Kidney capillary endothelial cell (primary cell): ENCODE results near the gene ZNF227.
"Not testable (repeated sequence)": the region's sequence is repeated elsewhere in the genome, so short reads cannot be mapped to it uniquely, and the experiment has no call there.

Experiments
- DNase-seq: peaks from one replicate; pipeline ENCODE4 v3.0.0-alpha.2; 2018; ENCODE audit warnings: low spot score

ZNF227 gene

DNA sequence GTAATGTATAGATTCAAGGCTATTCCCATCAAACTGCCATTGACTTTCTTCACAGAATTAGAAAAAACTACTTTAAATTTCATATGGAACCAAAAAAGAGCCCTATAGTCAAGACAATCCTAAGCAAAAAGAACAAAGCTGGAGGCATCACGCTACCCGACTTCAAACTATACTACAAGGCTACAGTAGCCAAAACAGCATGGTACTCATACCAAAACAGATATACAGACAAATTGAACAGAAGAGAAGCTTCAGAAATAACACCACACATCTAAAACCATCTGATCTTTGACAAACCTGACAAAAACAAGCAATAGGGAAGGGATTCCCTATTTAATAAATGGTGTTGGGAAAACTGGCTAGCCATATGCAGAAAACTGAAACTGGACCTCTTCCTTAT lies 40.0 kb downstream of the ZNF227 start:
- not testable (repeated sequence) for DNase-seq

DNA sequence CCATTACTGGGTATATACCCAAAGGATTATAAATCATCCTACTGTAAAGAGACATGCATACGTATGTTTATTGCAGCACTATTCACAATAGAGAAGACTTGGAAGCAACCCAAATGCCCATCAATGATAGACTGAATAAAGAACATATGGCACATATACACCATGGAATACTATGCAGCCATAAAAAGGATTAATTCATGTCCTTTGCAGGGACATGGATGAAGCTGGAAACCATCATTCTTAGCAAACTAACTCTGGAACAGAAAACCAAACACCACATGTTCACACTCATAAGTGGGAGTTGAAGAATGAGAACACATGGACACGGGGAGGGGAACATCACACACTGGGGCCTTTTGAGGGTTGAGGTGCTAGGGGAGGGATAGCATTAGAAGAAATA lies 41.1 kb downstream of the ZNF227 start:
- DNase-seq, result not testable (repeated sequence)

DNA sequence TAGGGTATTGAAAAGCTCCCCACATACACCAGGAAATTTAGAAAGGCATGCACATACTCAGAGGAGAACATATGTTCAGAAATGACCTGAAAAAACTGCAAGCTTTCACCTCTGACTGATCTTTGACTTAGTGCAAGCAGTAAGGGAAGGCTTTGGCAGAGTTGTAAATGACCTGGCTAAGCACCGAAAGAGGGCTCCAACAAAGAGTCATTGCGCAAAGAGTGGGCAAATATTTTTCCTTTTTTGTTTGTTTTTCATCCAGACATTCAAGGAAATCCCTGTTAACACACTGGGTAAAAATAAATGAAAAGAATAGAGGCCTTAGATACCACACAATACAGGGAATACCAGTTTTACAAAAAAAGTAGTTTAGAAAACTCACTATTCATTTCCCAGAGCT lies 42.2 kb downstream of the ZNF227 start:
- no peak for DNase-seq

DNA sequence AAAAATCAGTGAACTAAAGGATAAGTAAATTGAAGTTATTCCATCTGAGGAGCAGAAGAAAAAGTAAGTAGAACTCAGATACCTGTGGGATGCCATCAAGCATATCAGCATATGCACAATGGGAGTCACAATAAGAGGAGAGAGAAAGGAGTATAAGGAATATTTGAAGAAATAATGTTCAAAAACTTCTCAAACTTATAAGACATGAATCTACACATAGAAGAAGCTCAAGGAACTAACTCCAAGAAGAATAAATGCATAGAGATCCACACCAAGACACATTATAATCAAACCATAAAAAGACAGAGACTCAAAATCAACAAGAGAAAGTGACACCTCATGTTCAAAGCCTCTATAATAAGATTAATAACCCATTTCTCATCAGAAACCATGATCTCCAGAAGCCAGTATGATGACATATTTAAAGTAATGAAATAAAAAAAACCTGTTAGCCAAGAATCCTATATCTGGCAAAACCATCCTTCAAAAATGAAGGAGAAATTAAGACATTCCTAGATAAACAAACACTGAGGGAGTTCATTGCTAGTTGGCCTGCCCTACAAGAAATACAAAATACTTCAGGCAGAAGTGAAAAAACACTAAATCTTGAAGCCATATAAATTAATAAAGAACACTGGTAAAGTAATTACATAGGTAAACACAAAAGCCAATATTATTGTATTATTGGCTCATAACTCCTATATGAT lies 43.5 kb downstream of the ZNF227 start:
- DNase-seq, result no peak

DNA sequence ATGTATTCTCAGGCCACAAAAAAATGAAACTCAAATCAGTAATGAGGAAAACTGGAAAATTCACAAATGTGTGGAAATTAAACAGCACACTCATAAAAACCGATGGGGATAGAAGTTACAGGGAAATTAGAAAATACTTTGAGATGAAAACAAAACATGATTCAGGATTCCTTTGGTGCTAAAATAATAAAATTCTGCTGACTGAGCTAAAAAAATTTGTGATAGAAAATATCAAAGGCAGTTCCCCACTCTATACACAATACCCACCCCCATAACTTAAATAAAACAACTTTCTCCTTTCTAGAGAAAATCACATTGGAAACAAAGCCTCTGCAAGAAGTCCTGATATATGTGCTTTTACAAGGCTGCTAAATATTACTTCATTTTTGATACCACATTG lies 45.8 kb downstream of the ZNF227 start:
- no peak for DNase-seq

DNA sequence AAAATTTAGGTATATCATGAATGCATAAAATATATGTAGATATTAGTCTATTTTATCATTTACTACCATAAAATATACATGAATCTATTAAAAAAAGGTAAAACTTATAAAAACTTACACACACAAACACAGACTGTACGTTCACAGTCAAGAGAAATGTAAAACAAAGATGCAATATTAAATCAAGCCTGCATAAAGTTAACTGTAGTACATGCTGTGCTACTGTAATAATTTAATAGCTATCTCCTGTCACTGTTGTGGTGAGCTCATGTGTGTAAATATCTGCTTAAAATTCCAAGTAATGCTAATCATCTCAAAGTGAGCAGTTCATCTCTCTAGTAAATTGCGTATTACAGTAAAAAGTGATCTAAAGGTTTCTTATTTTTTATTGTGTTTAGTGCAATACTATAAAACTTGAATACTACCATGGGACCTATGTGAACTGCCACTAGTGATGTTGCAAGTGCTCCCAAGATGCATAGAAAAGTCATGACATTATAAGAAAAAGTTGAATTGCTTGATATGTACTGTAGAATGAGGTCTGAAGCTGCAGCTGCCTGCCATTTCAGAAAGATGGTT lies 46.6 kb downstream of the ZNF227 start:
- no peak for DNase-seq

DNA sequence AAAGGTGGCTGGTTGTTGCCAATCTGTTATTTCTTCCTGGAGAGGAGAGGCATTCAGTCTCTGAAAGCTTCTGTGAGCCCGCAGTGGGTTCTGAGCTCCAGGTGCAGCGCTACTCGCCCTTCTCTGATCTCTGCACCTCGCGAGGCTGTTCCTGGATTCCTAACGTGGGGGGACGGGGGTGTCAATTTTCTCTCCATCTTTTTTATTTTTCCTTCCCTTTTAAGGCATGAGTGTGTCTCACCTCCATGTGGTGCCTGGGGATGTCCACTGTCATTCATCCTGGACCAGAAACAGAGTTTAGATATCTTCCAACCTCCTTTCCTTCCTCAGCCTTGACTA lies 48.0 kb downstream of the ZNF227 start:
- DNase-seq, result no peak

DNA sequence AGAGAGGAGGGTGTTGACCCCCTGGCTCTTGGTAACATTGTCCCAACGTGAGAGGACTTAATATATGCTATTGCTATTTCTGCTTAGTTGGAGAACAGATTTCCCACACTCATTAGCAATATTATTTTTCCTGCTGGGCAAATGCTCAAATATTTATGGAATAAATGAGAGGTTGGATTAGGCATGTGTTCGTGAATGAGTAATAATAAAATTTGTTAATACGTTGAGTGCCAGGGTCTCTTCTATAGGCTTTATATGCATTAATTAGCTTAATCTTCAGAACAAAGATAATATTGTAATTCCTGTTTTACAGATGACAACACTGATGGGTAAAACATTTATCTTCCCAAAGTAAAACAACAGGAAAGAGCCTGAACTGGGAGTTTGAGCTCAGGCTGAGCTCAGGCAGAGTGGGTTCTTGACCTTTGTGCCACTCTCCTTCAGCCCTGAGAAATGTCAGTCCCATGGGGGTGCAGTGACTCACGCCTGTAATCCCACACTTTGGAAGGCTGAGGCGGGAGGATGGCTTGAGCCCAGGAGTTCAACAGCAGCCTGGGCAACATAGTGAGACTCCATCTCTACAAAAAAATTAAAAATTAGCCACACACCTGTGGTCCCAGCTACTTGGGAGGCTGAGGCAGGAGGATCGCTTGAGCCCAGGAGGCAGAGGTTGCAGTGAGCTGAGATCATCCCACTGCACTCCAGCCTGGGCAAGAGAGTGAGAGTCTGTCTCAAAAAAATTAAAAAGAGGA lies 48.5 kb downstream of the ZNF227 start:
- DNase-seq, result no peak

DNA sequence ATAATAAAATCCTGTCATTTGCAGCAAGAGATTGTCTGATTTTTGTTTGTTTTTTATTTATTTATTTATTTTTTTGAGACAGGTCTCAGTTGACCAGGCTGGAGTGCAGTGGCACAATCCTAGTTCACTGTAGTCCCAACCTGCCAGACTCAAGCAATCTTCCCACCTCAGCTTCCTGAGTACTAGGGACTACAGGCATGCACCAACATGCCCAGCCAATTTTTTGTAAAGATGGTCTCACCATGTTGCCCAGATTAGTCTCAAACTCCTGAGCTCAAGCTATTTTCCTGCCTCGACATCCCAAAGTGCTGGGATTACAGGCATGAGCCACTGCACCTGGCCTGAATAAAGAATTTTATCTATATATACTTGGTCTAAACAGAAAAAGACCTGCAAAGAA lies 65.0 kb downstream of the ZNF227 start:
- DNase-seq, result no peak

DNA sequence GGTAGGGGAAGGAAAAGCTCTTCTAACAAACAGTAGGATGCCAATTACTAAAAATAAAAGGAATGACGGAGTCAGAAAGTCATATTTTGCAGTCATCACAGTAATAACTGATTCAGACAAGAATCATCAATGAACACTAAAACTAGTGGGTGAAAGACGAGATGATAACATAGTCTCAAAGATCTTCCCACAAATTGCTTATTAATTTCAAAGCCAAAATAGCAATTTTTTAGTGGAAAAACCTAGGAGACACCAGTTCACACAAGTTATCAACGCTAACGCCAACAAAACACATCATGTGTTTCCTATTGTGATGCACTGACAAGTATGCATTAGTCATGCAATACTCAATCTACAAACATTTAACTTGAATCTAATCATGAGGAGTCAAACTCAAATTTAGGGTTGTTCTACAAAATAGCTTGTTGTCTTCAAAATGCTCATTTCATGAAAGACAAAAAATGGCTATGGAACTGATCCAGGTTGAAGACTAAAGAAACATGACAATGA lies 65.9 kb downstream of the ZNF227 start:
- no peak for DNase-seq

DNA sequence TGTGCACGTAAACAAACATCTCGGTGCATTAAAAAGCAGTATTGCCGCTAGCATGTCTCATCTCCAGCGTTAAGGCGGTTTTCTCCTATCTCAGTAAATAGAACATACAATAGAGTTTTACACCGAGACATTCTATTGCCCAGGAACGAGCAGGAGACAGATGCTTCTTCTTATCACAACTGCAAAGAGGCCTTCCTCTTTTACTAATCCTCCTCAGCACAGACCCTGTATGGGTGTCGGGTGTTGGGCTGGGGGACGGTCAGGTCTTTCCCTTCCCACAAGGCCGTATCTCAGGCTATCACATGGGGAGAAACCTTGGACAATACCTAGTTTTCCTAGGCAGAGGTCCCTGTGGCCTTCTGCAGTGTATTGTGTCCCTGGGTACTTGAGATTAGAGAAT lies 68.6 kb downstream of the ZNF227 start:
- DNase-seq, result no peak

DNA sequence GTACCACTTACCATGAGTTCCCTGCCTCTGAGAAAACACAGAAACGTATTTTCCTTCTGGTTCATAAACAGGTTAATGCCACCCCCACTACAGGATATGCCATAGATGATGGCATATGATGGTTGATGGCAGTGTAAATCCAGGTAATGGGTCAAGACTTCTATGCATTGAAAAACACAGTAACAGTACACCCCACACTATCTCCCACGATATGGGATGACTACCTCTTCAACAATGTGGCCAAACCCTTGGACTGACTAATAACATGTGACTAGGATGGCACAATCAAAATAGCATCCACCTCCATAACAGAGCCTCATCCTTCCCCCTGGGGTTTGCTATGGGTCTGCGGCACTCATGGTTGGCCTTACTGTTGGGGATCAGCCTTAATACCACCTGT lies 70.5 kb downstream of the ZNF227 start:
- DNase-seq, result no peak

DNA sequence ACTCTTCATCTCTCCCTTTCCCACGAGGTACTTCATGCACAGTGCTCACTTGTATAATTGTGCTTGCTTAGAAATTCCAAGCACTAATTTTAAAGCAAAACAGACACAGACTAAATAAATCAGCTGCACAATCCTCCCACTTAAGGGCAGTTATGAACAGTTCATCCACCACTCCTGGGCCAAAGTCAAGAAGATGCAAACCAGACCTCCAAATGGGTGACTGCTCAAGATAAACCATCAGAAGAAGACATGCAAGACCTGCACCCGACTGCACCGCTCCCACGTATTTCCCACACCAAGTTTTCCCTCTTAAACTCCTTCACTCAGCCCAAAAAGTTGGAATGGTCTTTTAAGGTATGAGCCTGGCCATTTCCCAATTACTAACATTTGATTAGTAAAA lies 72.6 kb downstream of the ZNF227 start:
- DNase-seq, result no peak
